Measurements from ENCODE around the gene ZBTB46.
"Not testable (repeated sequence)": the region's sequence is repeated elsewhere in the genome, so short reads cannot be mapped to it uniquely, and the experiment has no call there.

Gene ZBTB46

DNA sequence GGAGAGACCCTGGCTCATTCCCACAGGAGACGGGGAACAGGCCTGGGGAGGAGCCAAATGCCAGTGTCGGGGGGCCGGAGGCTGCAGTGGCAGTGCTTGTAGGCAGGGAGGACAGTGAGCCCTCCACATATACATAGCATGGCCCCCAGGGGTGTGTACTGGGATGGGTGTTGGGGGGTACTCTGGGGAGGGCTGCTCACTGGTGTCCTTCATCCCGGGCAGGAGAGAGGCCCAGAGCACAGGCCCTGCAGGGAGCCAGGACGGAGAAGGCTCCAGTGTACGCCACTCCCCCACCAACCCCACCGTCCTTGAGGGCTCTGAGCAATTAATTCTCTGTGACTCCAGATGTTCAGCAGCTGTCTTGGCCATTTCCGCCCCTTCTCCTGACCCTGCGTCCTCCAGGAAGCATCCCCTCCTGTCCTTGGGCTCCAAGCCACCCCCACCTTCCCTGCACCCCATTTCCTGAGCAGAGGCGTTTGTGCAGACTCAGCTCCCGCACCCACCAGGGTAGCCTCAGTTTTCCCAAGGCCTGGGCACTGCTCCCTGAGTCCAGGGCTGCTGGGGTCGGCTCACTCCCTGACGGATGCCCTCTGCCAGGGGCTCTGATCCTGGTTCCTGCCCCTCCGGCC is 26.8 kb upstream of the ZBTB46 start:
- no peak for DNase-seq

DNA sequence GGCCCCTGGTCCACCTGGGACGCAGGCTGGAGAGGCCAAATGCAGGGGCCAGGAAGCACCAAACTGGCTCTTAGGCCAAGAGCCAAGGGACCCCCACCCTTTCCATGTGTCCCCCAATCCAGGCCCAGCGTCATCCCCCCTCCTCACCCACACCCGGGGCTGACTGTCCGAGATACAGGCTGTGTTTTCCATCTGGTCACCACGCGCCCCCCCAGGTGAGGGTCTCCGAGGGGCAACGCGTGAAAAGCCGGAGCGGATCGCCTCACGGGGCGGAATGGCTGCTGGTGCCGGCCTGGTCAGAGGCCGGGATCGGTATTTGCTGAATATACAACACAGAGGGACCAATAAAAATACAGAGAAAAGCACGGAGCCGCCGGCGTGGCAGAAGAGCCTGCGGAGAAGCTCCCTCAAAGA is 25.0 kb upstream of the ZBTB46 start:
- no peak for DNase-seq

DNA sequence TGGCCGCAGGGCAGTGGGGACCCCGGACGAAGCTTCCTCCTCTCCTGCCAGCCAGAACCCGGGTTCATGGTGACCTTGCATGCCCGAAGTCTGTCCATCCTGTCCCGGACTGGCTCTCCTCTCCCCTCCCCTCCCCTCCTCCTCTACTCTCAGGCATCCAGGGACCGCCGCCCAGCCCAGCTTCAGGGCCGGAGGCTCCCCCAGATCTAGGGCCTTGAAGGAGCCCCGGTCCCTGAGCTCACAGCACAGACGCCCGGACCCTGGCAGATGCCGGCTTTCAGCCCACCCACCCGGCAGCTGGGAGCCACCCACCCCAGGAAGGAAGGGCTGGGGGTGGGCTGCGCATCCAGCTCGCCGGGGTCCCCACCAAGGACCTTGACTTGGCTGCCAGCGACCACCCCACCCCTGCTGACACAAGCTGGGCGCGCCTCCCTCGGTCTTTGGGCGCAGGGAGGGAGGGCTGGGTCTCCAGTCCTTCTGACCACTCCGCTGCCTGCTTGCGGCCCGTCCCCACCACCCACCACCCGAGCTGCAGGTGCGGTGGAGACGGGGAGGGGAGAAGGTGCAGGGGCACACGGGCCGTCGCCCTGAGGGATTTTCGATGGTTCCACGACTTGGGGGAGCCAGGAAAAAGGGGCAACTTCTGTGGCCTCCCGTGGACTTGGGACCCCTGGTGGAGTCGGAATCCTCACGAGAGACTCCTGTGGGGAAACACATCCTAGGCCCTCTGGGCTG is 24.5 kb upstream of the ZBTB46 start:
- no peak for DNase-seq

DNA sequence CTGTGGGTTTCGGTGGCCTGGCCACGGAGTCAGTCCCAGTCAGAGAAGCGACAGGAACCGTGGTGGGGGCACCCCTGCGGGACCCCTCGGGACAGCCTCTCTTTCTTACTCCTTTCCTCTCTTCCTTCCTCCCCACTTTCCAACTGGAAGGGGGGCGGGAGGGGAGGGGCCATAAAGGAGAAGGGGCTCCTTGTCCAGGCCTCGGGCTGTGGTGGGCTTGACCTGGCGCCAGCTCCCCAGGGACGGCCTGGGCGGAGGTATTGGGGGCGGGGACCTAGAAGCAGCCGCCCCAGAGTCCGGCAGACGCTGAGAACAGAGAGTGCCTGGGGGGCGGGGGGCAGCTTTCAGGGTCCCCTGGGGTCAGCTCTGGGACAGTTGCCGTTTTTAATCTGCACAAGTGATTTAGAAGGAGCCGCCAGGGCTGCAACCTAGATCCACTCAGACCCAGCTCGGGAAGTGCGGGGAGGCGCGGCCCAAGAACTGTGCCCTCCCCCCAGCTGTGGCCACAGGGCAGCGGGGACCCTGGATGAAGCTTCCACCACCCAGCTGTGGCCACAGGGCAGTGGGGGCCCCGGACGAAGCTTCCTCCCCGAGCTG is 23.8 kb upstream of the ZBTB46 start:
- DNase-seq = no peak

DNA sequence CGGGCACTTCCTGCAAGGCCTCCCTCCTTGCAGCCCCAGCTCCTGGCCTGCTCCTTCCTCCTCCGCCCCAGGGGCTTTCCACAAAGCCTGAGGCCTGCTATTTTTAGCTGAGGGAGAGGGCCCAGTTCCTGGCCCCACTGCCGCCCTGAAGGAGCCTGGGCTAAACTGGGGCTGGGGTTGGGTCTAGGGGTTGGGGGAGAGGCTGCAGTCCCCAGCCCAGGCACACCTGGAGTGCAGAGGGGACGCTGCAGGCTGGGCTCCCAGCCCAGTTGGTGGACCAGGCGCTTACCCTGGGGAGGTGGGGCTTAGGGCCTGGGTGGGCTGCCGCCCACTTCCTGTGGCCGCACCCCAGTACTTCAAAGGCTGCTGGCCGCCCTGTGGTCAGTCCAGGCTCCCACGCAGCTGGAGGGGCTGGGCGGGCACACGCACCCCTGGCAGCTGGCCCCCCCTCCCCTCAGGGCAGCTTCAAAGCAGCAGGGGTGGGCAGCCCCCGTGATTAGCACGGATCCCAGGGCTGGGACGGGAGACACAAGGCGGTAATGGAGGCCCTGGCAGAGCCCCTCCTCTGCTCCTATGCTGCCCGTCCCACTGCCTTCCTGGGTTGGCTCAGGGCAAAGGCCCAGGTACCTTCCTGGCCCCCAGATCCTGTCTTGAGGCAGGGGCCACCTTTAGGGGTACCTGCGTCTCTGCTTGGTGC is 23.2 kb upstream of the ZBTB46 start:
- DNase-seq = no peak

DNA sequence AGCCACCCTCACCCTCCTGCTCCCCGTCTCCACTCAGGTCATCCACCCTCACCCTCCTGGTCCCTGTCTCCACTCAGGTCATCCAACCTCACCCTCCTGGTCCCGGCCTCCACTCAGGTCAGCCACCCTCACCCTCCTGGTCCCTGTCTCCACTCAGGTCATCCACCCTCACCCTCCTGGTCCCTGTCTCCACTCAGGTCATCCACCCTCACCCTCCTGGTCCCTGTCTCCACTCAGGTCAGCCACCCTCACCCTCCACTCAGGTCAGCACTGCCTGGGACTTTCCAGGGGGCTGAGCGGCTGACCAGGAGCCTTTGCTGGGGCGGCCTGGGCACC is 22.6 kb upstream of the ZBTB46 start:
- not testable (repeated sequence) for DNase-seq

DNA sequence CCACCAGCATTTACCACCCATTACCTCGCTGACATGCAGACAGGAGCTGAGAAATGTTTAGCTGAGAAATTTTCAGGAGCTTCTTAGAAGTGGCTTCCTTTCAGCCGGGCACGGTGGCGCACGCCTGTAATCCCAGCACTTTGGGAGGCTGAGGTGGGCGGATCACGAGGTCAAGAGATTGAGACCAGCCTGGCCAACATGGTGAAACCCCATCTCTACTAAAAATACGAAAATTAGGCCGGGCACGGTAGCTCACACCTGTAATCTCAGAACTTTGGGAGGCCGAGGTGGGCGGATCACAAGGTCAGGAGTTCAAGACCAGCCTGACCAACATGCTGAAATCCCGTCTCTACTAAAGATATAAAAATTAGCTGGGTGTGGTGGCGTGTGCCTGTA is 20.5 kb upstream of the ZBTB46 start:
- not testable (repeated sequence) for DNase-seq

DNA sequence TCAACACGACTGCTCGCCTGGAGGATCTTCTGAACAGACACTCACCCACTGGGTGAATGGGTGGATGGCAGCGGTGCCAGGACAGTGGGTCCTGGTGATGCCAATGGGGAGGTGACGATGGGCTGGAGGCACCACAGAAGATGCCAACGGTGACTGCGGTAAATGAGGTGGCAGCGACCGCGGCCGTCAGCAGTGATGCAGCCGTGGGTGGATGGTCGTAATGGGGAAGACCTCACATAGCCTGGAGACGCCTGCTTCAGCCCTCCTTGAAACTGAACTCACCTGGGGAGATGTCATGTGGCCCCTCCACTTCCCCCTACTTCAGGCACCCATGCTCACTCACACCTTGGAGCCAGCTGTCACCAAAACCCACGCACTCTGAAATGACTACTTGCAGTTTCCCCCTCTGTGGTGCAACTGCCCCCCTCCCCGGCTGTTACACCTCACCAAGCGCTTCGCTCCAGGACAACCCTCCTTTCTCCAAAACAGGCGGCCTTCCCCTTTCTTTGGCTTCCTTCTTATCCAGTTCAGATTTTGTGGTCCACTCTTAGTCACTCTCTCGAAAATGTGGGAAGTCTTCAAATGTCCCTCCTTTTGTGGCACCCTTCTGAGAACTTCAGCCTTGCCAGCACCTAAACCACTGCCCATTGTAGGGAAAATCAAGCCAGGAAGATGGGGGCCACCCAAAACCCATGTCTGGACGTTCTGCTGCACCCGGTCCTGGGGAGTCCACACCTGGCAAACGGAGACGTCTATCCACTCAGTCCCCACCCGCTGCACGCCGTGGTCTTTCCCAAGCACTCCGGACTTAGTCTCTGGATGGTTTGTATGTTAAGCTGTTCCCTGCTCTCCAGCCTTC is 19.9 kb upstream of the ZBTB46 start:
- no peak for DNase-seq

DNA sequence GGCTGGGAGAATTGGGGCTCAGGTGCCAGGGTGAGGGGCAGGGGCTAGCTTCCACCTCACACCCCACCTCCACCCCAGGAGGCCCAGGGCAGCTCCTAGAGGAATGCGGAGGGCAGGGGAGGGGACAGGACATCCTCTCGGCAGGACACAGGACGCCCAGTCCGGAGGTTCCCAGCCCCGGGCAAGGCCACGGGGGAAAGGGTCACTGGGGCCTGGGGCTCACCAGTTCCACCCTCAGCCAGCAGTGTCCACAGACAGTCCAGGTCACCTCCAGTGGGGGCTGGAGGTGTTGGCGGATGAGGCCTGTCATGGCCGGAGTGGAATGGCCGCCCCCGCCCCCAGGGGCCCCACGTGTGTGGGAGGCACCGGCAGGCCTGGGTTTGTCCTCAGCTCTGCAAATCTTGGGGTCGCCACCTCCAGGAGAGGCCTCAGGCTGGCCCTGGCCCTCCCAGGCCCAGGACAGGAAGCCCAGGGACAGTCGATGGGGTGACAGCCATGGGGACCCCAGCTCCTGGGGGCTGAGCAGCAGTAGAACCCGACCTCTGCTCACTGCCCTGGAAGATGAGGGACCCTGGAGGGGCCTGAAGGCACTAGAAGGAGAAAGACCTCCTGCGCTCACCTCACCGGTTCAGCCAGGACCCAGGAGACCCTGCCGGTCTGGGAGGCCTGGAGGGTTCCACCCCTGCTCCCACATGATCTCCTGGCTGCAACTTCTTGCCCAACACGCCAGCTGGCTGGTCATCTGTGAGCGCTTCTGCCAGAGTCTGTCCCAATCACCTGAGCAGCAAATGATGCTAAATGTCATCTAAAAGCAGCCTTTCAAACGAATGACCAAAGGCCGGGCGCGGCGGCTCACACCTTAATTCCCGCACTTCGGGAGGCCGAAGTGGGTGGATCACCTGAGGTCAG is 17.2 kb upstream of the ZBTB46 start:
- DNase-seq = no peak

DNA sequence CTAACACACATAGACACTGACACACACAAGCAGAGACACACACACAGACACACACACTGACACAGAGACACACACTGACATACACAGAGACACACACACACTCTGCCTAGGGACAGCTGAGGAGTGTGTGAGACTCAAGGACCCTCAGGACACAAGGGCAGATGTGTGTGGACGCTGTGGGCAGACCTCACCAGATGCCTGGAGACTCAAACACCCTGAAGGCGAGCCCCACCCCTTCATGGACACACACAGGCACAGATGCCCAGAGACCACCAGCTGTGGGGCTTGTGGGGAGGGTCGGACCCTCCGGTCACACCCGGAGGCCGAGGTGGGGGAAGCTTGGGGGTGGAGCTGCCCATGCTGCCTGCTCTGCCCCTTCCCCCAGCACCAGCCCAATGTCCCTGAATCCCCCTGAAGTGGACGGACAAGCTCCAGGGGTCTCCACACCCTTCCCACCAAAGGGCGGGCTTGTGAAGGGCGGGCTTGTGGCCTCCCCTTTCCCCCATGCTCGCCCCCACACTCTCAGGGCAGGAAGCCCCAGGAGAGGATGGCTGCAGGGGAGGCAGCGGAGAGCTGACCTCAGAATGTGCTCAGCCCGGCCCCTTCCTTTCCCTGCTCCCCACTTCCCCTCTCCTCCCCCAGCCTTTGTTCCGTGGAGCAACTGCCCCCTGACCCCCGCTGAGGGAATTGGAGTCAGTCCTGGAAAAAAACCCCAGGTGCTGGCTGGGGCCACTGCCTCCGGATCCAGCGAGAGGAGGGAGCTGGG is 16.4 kb upstream of the ZBTB46 start:
- DNase-seq = no peak

DNA sequence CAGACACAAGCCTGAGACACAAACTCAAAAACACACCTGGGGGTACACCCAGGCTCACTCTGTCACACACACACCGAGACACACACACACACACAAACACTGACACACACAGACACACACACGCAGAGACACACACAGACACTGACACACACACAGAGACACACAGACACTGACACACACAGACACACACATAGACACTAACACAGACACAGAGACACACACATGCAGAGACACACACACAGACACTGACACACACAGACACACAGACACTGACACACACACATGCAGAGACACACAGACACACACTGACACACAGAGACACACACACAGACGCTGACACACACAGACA is 15.8 kb upstream of the ZBTB46 start:
- DNase-seq = no peak

DNA sequence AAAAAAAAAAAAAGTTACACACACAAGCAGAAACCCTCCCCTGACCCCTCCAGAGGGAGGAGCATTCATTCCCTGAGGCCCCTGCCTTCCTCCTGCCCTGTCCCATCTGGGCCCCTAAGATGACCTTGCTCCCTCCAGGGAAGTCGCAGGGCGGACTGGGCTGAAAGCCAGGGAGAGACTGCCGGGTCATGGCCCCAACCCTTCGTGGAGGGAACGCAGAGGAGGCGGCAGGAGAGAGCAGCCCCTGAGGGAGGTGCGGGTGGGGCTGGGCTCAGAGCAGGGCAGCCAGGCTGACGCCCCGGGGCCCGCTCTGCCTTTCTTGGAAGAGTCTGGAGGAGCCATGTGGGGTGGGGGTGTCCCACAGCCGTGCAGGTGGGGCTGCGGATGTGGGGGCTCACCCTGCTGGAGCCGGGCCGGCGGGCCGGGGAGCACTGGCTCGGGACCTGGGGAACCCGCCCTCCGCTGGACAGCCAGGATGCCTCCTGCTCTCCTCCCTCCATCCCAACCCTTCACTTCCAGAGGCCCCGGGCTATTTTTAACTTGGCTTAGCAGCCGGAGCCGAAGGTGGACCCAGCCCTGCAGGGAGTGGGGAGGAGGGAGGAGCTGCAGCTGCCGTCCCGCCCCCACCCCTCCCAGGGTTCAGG is 15.2 kb upstream of the ZBTB46 start:
- no peak for DNase-seq

DNA sequence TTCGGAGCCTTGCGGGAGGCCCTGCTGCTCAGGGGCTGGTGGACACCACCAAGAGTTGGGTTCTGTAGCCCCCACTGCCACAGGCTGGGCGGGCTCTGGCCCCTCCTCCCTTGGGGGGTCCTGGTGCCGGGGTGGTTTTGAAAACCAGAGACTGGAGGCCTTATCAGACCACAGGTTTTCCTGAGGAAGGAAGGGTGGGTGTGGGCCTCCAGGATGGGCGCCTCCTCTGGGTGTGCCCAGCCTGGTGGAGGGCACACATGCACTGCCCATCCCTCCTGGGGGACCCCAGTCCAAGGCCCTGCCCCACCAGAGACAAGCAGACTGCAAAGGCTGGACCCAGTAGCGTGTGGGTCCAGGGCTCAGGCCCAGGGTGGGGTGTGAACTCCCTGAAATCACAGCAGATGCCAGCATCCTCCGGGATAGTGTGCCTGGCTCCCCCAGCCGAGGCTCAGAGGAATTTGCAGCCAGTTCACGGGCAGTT is 13.5 kb upstream of the ZBTB46 start:
- DNase-seq = no peak

DNA sequence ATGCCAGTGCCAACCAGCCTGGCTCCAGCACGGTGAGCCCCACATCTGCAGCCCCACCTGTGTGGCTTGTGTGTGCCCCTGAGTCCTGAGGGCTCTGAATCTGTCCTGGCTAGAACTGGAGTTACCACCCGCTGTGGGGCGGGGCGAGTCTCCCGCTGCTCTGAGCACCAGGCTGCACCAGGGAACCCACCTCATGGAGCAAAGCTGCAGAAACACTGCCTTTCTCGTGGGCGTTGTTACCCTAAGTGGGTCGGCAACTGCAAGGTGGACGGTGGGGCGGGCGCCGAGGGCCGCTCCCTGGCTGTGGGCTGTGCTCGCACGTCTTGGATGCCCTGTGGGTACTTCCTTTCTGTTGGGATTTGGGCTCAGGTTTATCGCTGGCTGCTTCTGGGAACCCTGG is 12.7 kb upstream of the ZBTB46 start:
- DNase-seq = no peak

DNA sequence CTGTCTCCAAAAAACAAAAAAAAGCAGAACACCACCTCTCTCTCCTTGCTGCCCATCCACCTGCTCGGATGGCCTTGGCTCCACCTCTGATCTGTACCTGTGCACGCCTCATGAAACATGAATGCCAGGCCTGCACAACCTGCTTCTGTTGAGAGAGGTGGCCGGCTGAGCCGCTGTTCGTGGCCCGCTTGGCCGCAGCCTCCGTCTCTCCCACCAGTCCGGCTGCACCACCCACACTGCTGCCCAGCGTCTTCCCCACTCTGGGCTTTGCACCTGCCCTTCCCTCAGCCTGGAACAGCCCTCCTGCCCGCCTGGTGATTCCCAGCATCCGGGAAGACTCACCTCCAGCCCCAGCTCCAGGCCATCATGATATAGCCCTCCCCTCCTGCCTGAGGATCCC is 12.2 kb upstream of the ZBTB46 start:
- DNase-seq = no peak

DNA sequence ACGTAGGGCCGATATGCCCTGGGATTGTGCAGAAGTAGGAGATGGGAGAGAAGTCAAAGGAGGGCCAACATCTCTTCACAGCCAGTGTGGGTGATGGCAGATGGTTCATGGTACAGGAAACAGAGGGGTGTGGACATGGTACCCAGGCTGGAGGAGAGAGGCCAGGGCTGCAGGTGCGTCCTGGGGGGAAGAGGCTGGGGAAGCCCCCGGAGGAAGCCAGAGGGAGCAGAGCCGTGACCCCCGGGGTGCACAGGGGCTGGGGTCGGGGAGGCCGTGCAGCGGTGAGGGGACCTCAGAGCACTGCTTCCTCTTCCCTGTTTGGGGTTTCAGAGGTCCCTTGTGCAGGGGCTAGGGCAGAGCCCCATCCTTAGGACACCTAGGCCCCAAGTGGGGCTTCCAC is 11.2 kb upstream of the ZBTB46 start:
- DNase-seq = no peak

DNA sequence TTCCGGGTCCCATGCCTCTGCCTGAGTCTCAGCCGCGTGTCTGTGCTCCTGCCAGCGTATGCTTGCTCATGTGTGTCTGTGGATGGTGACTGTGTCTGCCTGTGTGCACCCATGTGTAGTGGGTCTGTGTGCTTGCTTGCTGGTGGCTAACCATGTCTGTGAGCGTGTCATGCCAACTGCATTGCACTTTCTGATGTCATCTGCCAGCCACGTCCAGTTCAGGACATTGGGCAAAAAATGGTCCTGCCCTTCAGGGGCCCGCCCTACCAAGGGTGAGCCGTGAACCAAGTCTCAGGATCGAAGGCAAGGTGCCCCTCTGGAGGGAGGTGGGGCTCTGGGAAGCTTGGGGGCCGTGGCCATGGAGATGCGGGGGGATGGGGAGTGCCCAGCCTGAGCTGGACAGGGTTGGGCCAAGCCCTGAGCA is 9.4 kb upstream of the ZBTB46 start:
- DNase-seq = no peak

DNA sequence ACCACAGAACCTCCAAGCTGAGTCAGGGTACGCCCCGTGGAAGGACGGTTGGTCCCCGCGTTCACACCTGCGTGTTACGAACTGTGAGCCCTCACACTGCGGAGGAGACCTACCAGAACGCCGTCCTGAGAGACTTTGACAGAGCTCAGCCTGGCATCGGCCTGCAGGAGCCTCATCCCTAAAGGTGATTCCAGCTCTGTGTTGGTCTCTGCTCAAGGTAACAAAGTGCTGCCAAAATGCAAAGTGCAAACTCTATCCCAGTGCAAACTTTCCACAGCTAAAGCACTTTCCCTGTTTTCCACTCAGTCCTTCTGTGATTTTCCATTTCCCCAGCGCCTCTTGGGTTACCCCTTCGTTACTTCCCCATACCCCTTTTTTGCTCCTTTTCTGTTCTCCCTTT is 8.6 kb upstream of the ZBTB46 start:
- no peak for DNase-seq

DNA sequence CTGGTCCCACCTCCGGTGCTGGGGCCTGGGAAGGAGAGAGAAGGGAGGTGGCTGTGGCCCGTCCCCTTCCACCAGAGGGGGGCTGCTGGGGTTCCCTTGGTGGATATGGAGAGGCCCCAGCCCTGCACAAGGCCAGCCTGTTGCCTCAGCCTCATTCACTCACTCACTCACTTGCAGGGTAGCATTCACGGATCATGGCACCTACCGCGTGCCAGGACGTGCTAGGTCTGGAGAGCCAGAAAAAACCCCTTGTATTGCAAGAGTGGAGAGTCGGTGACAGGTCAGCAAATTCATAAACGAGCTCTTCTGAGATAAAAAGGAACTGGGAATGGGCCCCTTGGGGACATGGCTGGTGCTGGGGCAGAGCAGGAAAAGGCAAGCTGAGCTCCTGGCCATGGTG is 6.4 kb upstream of the ZBTB46 start:
- no peak for DNase-seq
